Astrocyte of the hippocampus (primary cell): ENCODE data around the gene CEP68.
"Not testable (repeated sequence)": the region's sequence is repeated elsewhere in the genome, so short reads cannot be mapped to it uniquely, and the experiment has no call there.

ENCODE experiments used
- DNase-seq: peaks from one replicate; pipeline ENCODE4 v3.0.0; 2011; ENCODE audit warnings: low read depth, low spot score

The CEP68 gene

GRCh38 chr2:65030476-65031332, 25.5 kb upstream of the CEP68 start:
- DNase-seq: no peak

- no peak for DNase-seq
Observed at GRCh38 chr2:65031341-65032018, 24.7 kb upstream of the CEP68 start.

GRCh38 chr2:65032019-65032975, 23.9 kb upstream of the CEP68 start:
- no peak for DNase-seq

GRCh38 chr2:65033178-65033577, 23.0 kb upstream of the CEP68 start:
- peak; percentile 32 for DNase-seq

- not testable (repeated sequence) for DNase-seq
Observed at GRCh38 chr2:65033667-65034066, 22.5 kb upstream of the CEP68 start.

GRCh38 chr2:65035351-65035943, 20.8 kb upstream of the CEP68 start:
- no peak for DNase-seq

- DNase-seq: no peak
Observed at GRCh38 chr2:65037178-65037577, 19.0 kb upstream of the CEP68 start.

- no peak for DNase-seq
Observed at GRCh38 chr2:65039640-65040039, 16.6 kb upstream of the CEP68 start.

- DNase-seq: peak; percentile 90
Observed at GRCh38 chr2:65040400-65041261, 15.6 kb upstream of the CEP68 start.

GRCh38 chr2:65043001-65043400, 13.2 kb upstream of the CEP68 start:
- DNase-seq: no peak

- no peak for DNase-seq
Observed at GRCh38 chr2:65044097-65044735, 12.0 kb upstream of the CEP68 start.

- peak; percentile 72 for DNase-seq
Observed at GRCh38 chr2:65045651-65046050, 10.6 kb upstream of the CEP68 start.

- DNase-seq: no peak
Observed at GRCh38 chr2:65046633-65047407, 9.4 kb upstream of the CEP68 start.

GRCh38 chr2:65049010-65049639, 7.1 kb upstream of the CEP68 start:
- DNase-seq: no peak

GRCh38 chr2:65050931-65051330, 5.3 kb upstream of the CEP68 start:
- peak; percentile 49 for DNase-seq

- DNase-seq: no peak
Observed at GRCh38 chr2:65053199-65053598, 3.0 kb upstream of the CEP68 start.

- DNase-seq: no peak
Observed at GRCh38 chr2:65054749-65055421, 1.3 kb upstream of the CEP68 start.
